Muscle of arm (tissue), 12 donors: ENCODE data around the gene SRXN1. TPM values are rescaled to one million over a fixed set of nuclear protein-coding genes. Genes with fewer than 3 reads are reported as not detected.

Experiments
- DNase-seq: peaks from one replicate; pipeline ENCODE4 v3.0.0-alpha.2; 2013
- polyA plus RNA-seq, 12 donors: library from polyadenylated mRNA; unstranded; fragments of 120-200 nt; gene quantifications; one replicate each; pipeline ENCODE4 v1.2.1, GENCODE V29; 2013; ENCODE audit not compliant: insufficient read length in 12 of 12

The SRXN1 gene
- polyA plus RNA-seq, 12 donors: 5.2 to 13.0 (median 8.3) TPM; not detected in 1

DNA sequence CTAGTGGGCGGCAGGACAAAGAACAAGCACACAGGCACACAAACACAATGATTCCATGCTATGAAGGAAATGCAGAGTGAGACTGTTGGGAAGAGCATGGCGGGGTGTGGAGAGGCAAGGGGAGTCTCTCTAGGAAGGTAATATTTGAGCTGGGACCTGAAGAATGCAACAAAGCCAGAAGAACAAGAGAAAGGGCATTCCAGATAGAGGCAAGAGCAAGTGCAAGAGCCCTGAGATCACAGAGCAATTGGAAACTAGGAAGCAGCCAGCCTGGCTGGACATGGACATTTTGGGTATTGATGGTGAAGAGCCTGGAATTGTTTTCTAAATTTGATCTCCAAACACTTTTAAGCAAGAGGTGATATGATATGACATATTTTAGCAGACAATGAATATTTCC, 15.4 kb downstream of the SRXN1 start:
- DNase-seq: no peak

DNA sequence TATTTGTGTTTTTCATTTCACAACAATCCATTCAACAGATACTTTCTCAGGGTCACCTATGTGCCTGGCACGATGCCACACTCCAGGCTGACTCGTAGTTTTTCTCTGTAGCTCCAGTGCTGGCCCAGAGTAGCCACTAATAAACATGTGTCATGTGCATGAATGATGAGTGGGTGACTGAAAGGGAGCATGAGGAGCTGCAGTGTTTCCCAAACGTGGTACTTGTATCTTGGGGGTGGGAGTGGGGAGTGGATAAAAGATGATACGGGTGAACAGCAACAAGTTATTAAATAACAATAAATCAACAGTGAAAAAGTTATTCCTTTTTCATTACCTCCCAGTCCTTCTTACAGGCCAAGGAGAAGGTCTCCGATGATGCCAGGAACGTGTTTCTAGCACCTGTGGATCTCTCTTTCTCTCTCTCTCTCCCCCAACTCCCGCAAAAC, 17.1 kb downstream of the SRXN1 start:
- no peak for DNase-seq

DNA sequence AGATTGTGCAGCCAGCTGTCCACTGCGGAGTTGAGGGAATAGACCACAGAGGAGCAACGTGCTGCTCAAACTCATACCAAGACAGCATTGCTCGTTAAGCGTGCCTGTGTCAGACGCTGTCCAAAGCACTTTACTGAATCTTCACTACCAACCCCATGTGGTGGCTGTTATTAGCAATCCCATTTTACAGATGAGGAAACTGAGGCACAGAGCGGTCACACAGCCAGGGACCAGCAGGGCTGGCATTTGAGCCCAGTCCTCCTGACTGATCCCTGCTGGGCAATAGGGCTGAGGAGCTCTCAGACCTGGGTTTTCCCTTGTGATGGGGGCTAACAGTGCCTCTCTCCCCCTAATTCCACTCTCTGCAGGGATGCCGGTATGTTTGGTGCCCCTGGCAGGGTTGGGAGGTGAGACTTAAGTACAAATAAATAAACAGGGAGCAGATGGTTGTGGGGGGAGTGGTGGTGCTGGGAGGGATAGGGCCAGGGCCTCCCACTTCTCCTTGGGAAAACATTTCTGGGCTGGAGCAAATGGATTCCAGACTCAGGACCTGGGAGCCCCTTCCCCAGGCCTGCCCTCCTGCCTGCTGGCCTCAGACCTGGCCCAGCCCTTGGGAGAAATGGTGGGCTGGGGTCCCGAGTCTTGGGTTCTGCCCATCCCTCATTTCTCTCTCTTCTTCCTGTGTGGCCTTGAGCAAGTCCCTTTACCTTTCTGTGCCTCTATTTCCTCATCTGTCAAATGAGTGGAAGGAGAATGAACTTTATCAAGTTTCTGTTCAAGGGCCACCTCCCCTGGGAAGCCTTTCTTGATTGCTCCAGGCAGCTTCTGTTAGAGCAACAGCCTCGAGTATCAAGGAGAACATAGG, 17.7 kb downstream of the SRXN1 start:
- DNase-seq: no peak

DNA sequence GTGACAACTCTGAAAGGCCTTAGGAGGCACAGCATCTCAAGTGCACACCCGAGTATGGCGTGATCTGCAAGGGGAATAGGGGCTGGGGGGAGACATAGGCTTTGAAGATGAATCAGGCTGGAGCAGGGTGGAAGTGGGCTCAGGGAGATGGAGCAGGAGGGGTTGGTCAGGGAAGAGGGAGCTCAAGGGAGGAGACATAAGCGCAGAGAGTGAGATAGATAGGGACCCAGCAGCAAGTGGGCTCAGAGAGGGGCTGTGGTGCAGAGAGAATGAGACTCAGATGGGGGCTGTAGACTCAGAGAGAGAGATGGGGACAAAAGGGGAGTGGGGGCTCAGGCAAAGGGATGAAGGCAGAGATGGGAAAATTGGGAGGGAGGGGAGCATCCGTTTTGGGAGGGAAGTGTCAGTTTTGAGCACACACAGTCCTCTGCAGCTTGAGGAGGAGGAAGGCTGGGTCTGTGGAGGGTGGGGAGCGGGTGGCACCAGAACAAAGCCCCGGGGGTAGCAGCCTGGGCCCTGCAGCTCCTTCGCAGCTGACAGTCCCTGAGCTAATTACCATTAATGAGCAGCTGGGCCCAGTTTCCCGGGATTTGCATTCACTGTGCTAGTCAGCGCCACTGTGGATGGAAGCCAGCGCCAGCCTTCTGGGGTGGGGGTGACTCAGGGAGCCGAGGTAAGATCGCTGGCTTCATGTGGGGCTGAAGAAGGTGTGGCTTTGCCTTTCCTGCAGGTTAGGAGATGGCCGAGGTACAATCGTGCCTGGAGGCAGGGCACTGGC, 18.7 kb downstream of the SRXN1 start:
- DNase-seq: no peak

DNA sequence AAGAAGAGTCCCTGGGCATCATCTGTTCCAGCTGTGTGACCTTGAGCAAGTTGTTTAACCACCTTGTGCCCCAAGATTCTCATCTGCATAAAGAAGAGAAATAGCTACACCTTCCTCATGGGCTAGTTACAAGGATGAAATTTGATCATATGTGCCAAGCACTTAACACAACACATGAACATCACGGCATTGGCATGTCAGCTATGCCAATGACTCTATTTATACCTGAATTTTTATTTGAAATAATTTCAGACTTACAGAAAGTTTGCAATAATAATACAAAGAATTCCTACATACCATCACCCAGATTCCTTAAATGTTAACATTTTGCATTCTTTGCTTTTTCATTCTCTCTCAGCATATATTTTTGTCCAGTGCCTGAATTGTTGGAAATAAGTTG, 21.9 kb downstream of the SRXN1 start:
- DNase-seq: no peak

DNA sequence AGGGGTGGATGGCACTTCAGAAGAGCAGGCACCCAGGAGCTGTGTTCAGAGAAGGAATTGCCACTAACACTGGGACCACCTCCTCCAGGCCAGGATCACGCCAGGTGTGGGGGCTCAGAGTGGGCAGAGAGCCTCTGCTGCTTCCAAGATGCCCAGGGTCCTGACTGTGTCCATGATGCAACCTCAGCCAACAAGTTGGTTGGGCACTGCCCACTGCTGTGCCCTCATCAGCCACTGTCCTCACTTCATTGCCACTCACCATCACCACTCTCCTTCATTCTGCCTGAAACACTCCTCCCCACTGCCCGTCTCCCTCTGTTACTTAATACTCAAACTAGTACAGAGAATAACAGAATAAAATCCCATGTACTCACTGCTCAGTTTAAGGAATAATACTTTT, 26.4 kb downstream of the SRXN1 start:
- DNase-seq: no peak

DNA sequence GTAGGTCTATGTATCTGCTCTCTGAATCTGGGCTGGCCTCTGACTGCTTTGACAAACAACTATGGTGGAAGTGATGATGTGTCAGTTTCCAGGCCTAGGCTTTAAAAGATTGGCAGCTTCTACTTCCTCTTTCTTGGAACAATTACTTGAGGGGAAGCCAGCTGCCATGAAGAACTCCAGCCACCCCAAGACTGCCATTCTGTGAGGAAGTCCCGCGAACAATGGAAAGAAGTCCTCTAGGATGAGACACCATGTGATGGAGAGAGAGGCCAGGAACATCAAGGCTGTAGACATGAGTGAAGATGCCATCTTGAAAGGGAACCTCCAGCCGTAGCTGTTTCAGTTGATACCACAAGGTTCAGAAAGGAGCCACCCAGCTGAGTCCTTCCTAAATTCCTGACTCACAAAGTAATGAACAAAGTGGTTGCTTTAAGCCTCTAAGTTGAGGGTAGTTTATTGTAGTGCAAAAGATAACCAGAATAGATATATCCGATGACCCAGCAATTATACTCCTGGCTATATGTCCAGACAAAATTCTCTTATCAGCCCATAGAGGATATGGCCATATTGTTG, 27.6 kb downstream of the SRXN1 start:
- DNase-seq: no peak

DNA sequence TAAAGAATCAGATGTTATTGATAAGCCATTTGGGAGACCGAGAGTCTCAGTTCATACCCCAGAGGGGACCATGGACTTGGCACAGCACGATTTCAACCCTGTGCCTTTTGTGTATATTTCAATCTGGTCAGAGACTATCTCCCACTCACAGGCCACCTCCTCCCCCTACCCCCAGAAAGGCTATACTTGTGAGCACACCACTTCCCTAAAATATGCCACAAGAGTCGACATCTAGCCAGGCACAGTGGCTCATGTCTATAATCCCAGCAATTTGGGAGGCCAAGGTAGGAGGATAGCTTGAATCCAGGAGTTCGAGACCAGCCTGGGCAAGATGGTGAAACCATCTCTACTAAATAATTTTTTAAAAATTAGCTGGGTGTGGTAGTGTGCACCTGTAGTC, 29.3 kb downstream of the SRXN1 start:
- DNase-seq: no peak

DNA sequence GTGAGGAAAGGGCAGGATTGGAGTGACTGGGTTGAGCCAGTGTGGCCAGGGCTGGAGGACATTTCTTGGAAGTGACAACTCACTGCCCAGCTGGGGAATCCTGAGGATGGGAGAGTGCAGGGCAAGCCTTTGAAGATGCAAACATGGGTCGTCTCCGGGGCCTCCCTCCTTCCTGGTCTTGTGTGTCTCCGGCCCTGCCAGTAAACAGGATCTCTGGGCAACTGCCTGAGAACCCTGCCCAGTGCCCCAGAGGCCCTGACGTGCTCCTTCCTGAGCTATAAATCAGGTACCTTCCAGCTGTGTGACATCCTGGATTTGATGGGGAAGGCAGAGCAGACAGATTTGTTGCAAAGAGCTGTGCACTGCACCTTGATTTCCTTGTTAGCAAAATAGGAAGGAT, 30.0 kb downstream of the SRXN1 start:
- no peak for DNase-seq

DNA sequence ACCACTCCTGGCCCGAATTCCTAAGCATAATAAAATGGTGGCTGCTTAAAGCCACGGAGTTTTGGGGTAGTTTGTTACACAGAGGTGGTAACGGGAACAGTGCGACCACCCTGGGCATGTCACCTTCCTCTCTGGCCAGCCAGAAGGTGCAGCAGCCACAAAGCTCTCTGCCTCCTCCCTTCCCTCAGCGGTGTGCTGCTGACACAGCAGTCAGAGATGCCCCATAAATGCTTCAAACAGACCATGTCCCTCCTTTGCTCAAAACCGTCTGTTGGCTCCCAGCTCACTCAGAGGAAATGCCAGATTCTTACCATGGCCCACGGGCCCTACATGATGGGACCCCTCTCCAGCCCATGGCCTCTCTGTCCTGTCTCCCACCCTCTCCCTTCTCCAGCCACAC, 30.8 kb downstream of the SRXN1 start:
- DNase-seq: no peak

DNA sequence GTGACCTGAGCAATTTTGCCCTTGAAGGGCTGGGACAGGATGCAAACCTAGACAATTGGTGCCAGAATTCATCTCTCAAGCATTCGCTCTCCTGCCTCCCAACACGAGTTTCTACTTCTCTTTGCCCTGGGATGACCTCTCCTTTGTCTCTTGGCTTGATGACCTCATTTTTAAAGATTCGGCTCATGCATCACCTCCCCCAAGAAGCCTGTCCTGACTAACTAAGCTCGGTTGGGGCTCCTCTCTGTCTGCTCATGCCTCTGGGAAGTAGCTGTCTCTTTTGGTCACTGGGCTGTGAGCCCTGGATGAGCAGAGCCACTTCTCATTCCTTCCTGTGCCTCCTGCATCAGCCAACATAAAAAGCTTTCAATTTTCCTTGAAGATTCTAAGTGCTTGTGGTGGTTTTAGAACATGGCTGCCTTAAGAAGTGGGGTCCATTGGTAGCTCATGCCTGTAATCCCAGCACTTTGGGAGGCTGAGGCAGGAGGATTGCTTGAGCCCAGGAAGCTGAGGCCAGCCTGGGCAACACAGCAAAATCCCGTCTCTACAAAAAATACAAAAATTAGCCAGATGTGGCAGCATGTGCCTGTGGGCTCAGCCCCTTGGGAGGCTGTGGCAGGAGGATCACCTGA, 31.8 kb downstream of the SRXN1 start:
- DNase-seq: no peak

DNA sequence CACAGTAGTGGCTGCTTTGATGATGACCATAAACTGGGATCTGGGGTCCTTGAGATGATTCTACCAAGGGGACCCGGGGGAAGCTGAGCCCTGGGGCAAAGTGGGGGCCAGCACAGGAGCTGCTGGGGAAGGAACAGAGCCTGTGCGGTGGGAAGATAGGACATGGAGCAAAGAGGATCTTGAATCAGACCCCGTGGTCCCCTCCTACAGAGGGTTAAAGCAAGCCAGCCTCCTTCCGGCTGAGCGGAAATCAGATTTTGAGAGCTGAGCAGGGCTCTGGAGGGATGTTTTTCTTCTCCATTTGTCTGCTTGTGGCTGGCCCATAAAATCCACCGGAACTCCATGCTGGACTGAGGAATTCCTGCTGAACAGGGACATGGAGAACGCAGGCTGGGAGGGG, 32.8 kb downstream of the SRXN1 start:
- DNase-seq: no peak

DNA sequence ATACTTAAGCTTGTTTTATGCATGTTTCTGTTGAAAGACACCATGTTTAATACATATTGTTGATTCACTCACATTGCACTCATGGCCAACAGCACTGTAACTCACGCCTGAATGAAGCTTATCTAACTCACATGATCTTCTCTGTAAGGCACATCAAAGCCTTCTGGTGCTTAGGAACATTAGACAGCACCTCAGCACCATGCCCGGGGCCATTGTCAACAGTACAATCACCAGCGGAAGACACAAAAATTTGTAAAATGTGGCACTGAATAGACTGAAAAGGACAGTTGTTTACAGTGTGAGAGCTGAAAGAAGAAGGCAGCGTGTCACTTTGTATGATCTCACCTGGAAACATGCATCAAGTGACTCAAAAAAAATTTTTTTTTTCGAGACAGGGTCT, 34.0 kb downstream of the SRXN1 start:
- DNase-seq: no peak

DNA sequence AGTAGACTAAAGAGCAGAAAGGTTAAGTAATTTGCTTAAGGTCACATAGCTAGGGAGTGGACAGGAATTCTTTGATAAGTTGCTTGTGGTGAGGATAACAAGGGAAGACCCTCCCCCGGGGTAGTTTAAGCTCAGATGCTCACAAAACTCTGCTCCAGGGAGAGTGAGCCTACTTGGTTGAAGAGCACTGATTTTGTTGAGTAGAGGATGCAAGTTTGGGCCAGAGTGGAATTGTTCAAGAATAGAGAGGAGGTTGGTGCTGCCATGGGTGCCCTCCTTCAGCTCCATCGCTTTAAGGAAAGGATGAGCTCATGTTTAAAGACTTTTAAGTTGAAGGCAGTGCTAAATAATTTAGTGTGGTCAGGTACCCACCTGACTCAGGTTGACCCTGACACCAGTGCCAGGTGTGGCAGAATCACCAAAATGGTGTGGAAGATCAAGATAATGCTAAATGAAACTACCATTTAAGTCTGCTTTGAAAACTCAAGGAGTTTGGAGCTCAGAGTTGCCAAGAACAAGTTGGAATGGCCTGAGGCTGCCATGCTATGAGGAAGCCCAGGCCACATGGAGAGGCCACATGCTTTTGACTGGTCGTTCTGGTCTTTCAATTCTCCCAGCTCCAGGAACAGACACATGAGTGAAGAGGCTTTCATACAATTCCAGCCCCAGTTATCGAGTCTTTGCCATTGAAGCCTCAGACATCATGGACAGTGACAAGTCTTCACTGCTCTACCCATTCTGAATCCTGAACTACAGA, 34.9 kb downstream of the SRXN1 start:
- DNase-seq: no peak

DNA sequence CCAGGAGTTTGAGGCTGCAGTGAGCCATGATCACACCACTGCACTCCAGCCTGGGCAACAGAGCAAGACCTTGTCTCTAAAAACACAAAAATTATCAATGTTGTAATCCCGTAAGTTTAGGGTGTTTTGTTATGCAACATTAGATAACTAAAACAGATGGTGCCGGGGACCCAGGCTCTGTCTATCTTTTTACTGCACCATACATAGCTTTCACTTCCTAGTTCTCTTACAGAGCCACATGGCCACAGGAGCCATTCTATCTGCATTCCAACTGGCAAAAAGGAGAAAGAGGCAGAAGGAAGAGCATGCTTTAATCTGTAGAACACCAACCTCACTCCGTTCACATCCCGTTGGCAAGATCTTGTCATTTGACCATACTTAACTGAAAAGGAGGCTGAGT, 37.5 kb downstream of the SRXN1 start:
- no peak for DNase-seq

DNA sequence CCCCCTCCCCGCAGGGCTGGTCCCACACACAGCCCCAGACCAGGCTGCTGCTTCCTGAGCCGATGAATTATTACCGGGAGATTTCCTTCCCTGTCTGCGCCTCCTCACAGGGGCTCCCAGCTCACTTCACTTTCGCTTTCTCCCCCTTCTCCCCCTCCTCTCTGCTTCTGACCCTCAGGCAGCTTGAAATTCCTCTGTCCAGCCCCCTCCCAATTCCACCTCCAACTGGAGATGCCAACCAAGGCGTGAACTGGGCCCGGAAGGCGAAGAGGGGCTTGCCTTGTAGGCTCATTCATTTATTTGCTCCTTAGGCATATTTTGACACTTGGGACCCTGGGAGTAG, 41.2 kb downstream of the SRXN1 start:
- DNase-seq: no peak

DNA sequence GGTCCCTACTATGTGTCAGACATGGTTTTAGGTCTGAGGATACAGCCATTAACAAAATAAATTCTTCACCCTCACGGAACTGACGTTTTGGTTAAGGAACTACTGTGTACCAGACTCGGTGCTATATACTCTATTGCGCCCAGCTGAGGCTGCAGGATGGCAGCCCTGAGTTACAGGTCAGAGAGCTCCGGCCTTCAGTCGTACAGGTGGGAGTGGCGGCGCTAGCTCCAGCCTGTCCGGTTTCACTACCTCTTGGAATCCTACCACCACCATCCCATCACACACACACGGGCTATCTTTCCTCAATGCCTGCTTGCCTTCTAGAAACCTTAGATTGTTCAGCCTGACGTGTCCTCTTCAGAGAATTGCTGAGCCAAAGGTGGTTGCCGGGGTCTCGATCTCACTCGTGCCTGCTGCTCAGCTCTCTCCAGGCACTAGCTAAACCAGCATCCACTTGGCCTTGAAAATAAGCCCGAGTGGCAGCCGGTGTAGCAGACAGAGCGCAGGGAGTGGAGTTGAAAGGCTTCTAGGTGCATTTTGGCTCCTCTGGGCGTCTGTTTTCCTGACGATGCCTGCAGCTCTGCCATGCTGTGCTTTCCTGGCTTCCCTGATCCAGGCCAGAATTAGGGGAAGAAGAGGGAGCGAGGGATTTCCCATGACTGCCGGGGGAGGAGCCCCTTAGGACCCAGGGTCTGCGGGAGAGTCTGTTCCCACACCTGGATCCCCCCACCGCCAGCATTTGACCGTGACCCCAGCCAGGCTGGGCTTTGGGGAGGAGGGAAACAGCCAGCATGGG, 41.8 kb downstream of the SRXN1 start:
- no peak for DNase-seq

DNA sequence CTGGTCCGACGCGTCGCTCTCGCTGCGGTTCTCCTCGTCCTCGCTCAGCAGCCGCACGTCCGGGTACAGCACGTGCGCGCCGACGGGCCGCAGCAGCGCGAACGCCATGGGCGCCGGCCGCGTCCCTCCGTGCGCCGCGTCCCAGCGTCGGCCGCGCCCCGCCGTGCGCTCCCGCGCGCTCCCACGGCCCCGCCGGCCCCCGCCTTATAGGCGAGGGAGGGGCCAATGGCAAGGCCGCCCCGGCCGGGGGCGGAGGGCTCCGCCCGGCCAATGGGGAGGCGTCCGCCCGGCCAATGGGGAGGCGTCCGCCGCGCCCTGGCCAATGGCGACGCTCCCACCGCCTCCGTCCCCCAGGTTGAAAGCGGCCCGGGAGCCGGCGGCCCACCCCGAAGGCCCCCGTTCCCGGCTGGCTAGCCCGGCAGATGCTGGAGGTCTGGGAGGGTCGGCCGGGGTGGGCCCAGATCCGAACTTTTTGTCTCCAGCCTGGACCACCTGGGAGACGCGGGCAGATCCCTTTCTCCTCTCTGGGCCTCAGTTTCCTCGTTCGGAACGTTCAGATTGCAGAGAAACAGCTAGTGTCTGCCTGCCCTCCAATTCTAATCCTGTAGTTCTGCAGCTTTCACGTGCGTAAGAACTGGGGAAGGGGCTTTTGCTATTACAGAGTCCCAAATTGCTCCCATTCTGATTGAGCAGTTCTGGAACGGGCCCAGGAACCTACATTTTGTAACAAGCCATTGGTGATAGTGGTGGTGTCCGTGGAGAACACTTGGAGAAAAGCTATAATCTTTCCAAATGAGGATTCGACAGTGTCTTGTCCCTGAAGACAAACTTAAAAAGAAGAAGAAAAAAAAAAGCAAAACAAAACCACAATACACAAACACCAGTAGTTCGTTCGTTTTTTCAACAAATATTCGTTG, 42.6 kb downstream of the SRXN1 start, which contains the start of gene TCF15:
Gene TCF15 (minus strand): TSS at position 180 of the 917 bp plus-strand sequence. CDS start 72 bp downstream, at position 108.
- DNase-seq: peak; percentile 63

DNA sequence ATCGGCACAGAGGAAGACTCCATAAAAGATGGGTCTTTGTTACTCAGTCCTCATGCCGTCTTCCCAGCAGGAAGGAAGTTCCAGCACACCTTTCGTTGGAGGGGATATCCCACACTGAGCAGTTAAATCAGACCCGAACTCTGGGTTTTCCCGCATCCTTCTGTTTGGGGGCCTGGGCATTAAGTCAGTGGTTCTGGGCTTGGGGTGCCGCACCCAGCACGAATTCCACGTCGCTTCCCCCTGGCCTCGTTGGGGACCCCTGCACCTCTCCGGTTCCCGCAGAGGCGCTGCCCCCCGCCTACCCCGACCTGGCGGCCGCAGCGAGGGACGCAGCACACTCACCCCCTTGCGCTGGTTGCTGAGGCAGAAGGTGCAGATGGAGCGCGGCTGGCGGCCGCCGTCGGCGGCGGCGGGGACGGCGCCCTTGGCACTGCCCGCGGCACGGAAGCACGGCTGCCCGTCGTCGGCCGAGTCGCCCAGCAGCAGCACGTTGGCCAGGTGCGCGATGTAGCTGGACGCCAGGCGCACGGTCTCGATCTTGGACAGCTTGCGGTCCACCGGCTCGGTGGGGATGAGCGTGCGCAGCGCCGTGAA, 43.5 kb downstream of the SRXN1 start:
- no peak for DNase-seq
